Stimulated activated CD8-positive, alpha-beta memory T cell treated with anti-CD3 and anti-CD28 coated beads, Interleukin-15, amount 100 ng/mL, for 4 hours (primary cell): Measurements from ENCODE around the gene TCERG1L.

ENCODE experiments used
- DNase-seq, 2 donors: peaks; one replicate each; pipeline ENCODE4 v3.0.0-alpha.2; 2020; ENCODE audit warnings: low read depth in 2 of 2

The TCERG1L gene

GRCh38 chr10:131314799-131315198, 3.3 kb upstream of the TCERG1L start:
- DNase-seq = no peak

DNA sequence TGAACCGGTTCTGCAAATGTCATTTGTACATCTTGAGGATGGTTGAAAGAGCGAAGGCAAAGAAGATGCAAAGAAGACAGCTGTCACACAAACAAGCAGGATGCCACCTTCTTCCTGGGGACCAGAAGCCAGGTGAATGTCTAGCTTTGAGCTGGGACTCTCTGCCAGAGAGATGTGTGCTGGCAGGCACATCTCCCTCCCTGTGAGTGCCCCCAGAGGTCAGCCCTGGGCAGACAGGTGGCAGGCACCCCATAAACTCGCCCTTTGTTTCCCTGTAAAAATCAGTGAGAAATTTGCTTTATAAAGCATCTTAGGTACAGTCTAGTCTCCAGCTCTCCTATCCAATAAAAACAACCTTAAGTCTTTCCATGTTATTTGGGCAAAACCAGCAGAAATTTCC, 2.6 kb upstream of the TCERG1L start:
- no peak for DNase-seq

GRCh38 chr10:131313377-131313776, 1.9 kb upstream of the TCERG1L start:
- no peak for DNase-seq

GRCh38 chr10:131312478-131312836, 936 bp upstream of the TCERG1L start:
- DNase-seq = no peak

GRCh38 chr10:131311402-131311660, 190 bp downstream of the TCERG1L start:
- DNase-seq = no peak

GRCh38 chr10:131310551-131311401, 745 bp downstream of the TCERG1L start:
- DNase-seq = no peak

GRCh38 chr10:131310142-131310541, 1.4 kb downstream of the TCERG1L start:
- no peak for DNase-seq

GRCh38 chr10:131300508-131300907, 11.0 kb downstream of the TCERG1L start:
- no peak for DNase-seq

GRCh38 chr10:131290781-131291180, 20.7 kb downstream of the TCERG1L start:
- no peak for DNase-seq

GRCh38 chr10:131288648-131289047, 22.9 kb downstream of the TCERG1L start:
- DNase-seq = no peak

DNA sequence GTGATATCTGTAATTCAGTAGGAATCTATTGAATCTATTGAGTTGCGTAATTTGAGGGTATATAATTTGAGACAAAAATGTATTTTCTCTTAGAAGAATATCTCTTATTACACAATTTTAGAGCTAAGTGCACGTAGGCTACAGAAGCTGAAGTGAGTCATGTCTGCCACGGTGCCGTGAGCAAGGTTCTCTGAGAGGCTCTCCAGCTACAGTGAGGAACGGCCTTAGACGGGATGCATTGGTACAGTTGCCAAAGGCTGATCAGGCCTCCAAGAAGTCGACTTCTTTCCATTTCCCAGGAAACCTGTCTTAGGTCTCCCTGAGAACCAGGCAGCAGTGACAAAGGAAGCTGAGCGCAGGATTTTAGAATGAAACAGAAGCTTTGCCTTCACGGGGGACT, 28.6 kb downstream of the TCERG1L start:
- no peak for DNase-seq

GRCh38 chr10:131280101-131280500, 31.4 kb downstream of the TCERG1L start:
- no peak for DNase-seq

DNA sequence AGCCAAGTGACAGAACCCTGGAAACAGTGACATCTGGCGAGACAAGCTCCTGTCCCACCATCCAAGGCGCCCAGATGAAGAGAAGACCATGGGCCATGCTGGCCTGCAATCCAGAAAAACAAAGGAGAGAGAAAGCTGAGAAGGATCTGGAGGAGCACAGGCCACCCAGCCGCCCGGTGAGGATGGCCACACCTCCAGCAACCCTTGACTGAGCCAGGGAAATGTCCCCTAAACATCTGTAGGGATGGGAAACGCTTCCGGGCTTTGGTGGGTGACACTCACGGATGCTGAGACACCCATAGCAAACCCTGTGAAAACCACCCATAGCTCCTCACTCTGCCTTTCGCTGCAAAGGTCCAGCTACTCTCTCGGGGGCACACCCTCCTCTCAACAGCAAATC, 32.0 kb downstream of the TCERG1L start:
- DNase-seq = no peak

DNA sequence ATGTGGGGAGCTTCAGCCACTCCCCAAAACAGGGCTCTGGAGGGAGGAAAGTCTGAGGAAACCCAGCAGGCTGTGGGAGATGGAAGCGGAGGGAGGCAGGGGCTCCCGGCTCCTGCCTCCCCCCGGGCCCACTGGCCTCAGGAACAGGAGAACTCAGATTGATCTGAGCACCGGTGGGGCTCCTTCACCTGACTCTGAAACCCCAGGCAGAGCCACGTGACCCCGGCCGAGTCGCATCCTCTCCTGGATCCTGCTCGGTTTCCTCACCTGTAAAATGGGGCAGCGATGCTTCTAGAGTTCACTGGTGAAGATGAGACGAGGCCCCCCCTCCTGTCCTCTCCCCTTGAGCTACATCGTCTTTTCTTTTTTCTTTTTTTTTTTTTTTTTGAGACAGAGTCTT, 33.6 kb downstream of the TCERG1L start:
- no peak for DNase-seq

GRCh38 chr10:131277278-131277677, 34.2 kb downstream of the TCERG1L start:
- no peak for DNase-seq

DNA sequence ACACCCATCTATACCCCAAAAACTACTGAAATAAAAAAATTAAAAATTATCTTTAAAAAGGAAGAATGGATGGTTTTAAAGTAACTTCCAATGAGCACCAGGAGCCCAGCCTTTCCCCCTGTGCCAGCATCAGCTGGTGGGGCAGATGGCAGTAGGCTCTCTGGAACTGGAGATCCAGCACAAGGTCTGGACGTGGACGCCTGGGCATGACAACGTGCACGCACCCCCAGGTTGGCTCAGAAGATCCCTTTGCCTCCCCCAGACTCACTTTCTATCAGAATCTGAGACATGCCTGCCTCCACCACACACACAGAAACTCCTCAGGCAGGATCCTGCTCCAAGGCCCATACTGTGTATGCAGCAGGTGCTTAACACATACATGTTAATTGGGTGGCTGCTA, 35.8 kb downstream of the TCERG1L start:
- no peak for DNase-seq

GRCh38 chr10:131274883-131275282, 36.6 kb downstream of the TCERG1L start:
- DNase-seq = no peak

DNA sequence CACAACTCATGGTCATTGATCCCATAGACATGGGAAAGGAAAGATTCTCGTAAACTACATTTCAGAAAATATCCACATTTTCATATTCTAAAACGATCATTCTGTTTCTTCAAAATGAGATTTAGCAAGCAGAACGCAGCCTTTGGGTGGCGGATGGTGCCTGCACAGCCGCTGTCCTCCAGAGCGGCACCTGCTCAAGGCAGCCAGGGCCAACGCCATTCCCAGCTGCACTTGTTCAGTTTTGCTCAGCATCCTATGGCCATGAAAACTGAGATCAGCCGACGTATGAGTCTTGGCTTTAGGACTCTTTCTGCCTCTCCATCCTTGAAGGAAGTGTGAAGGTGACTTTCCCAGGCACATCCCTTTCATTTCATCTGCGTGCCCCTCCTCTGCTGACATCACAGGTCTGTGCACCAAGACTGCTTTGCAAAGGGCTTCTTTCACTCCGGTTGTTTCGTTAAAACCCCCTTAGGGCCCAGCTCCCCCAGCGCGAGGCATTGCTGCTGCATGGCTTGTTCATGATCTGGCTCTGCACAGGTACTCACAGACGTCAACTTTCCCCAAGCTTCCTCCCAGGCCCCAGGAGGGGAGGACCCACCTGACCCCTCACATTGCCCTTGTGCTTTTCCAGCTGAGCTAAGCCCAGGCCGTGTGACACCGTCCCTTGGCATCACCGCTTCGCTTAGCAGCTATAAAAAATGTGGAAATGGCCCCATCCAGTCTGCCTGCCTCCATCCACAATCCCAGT, 37.2 kb downstream of the TCERG1L start:
- no peak for DNase-seq

DNA sequence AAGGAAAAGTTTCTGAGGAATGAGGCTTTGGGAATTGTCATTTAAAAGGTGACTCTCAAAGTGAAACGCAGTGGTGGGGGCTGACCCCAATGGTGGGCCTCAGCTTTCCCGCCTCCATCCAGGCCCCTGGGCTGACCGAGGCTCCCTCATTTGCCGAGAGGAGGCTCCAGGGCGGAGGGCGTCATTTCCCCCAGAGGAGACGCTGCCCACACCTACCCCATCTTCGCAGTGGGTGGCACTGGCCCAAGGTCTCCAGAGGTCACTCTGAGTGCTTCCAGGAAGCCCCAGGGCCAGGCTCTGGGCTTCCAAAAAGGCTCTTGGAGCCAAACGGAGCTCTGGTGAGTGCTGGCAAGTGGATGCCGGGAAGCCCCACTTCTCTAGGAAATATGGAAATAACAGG, 38.0 kb downstream of the TCERG1L start:
- no peak for DNase-seq

DNA sequence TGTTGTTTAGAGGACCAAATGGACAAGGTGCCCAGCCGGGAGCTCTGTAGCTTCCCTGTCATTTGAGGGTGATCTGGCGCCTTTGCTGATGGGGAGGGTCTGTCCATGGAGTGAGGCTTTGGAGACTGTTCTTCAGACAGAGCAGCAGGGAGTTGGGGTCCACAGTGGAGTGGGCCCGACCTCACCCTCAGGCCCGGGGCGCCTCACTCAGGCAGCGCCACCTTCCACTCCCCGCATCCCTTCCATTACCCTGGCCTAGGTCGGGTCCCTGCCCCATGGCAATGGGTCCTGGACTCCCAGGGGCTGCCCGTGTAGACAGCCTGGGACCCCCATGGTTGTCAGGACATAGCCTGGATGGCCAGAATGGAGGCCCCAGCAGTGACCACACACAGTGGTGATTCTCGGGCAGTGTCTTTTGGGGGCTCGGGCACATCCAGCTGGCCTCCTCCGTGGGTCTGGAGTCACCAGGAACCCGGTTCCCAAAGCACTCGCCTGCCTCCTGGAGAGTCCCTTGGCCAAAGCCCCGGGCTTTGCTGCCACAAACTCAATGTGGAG, 38.5 kb downstream of the TCERG1L start:
- no peak for DNase-seq

DNA sequence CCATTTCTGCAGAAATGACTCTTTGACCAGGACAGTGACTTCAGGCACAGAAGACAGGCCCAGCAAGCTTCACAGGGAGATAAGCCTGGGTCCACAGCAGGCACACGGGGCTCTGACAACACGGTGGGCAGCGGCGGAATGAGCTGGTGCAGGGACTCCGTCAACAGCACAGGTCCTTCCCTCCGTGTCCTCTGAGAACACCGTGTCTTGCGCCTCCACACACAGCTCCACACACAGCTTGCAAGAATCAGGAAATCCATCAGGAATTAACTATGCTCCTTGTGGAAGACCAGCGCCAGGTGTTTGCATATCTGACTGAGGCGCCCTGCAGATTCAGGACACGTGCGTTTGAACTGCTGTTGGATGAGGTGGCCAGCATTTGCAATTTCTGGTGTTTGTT, 39.6 kb downstream of the TCERG1L start:
- DNase-seq = no peak

DNA sequence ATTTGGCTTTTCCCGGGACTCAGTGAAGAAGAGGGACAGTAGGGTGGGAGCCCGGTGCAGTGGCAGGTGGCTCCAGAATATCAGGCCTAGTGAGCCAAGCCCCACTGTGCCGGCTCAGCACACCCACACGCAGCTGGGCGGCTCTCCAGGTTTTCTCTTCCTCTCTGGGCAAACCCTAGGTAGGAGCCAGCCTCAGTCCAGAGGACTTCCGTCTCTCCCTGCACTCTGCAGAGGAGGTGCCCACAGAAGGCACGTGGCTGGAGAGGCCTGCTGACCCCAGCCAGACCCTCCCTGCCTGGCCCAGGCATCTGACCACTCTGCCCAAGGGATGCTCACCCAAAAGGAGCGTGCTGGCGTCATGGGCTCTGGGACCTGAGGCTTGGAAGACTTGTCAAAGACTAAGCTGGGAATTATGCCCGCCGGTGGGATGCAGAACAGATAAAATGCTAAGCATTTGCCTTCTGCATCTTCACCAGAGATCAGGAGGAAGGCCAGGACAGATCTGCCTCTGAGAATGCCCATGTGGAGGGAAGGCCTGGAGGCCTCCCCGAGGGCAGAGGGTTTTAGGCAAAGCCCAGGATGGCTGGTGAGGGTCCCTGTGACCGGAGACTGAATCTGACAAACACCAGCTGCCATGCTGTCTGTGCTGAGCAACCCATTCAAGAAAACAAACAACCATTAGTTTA, 40.2 kb downstream of the TCERG1L start:
- no peak for DNase-seq
